Keratinocyte (primary cell): ENCODE measurements around the gene PTPRN2. TPM values are rescaled to one million over a fixed set of nuclear protein-coding genes. Genes with fewer than 3 reads are reported as not detected.

Experiments used
- DNase-seq: peaks from one replicate; pipeline ENCODE4 v3.0.0-alpha.2; 2011; ENCODE audit warnings: low read depth, missing footprints, low spot score
- FAIRE-seq: peaks from 2 replicates; lab custom pipeline; 2011; peaks lifted over from hg19 to GRCh38; lab: Jason Lieb, UNC
- H2AFZ ChIP-seq: 2 replicates; pipeline ENCODE4 v1.6.0; 2012; ENCODE audit warnings: low read length, control low read depth, inconsistent platforms; ENCODE audit not compliant: control insufficient read depth
- H3K27ac ChIP-seq: 2 replicates; pipeline ENCODE4 v1.5.1; 2011; ENCODE audit warnings: low read length; ENCODE audit not compliant: control insufficient read depth, insufficient read depth
- H3K27me3 ChIP-seq: 3 replicates; pipeline ENCODE4 v1.6.0; 2011; ENCODE audit warnings: low read length; ENCODE audit not compliant: control insufficient read depth, insufficient read depth; ENCODE audit errors: extremely low read depth
- H3K36me3 ChIP-seq, 2 experiments: 2 replicates in 1 of 2; 3 replicates in 1 of 2; pipeline ENCODE4 v1.5.1; 2011; ENCODE audit warnings: low read length in 2 of 2, mild to moderate bottlenecking in 1 of 2; ENCODE audit not compliant: control insufficient read depth in 2 of 2, insufficient read depth in 2 of 2; ENCODE audit errors: extremely low read depth in 1 of 2
- H3K4me1 ChIP-seq: 3 replicates; pipeline ENCODE4 v1.5.1; 2011; ENCODE audit warnings: low read length; ENCODE audit not compliant: control insufficient read depth, insufficient read depth; ENCODE audit errors: extremely low read depth
- H3K4me2 ChIP-seq: 3 replicates; pipeline ENCODE4 v1.6.0; 2011; ENCODE audit warnings: low read depth, low read length; ENCODE audit not compliant: control insufficient read depth, insufficient read depth; ENCODE audit errors: extremely low read depth
- H3K4me3 ChIP-seq, 3 experiments: fragments of 200-600 bp in 1 of 3; sonication (generic) in 1 of 3; 2 replicates in 2 of 3; 3 replicates in 1 of 3; pipeline ENCODE4 v1.5.1; 2011 to 2016; ENCODE audit warnings: low read length in 3 of 3, mild to moderate bottlenecking in 3 of 3, control low read depth in 2 of 3, inconsistent platforms in 1 of 3, low read depth in 1 of 3, mixed read lengths in 1 of 3, mixed run types in 1 of 3, moderate library complexity in 1 of 3; ENCODE audit not compliant: control insufficient read depth in 2 of 3, insufficient read depth in 2 of 3; ENCODE audit errors: extremely low read depth in 1 of 3
- H3K79me2 ChIP-seq: 2 replicates; pipeline ENCODE4 v1.6.0; 2012; ENCODE audit warnings: low read length; ENCODE audit not compliant: control insufficient read depth, insufficient read depth
- H3K9ac ChIP-seq: 3 replicates; pipeline ENCODE4 v1.6.0; 2011; ENCODE audit warnings: low read length; ENCODE audit not compliant: control insufficient read depth, insufficient read depth; ENCODE audit errors: extremely low read depth
- H3K9me1 ChIP-seq: 3 replicates; pipeline ENCODE4 v1.6.0; 2011; ENCODE audit warnings: low read length; ENCODE audit not compliant: control insufficient read depth, insufficient read depth; ENCODE audit errors: extremely low read depth
- H3K9me3 ChIP-seq: 2 replicates; pipeline ENCODE4 v1.5.1; 2012; ENCODE audit warnings: low read depth, low read length; ENCODE audit not compliant: control insufficient read depth
- H4K20me1 ChIP-seq: 3 replicates; pipeline ENCODE4 v1.6.0; 2011; ENCODE audit warnings: low read length; ENCODE audit not compliant: control insufficient read depth, insufficient read depth; ENCODE audit errors: extremely low read depth
- EZH2 ChIP-seq: IDR thresholded peaks from one replicate; pipeline ENCODE4 v1.6.1; 2012; ENCODE audit warnings: inconsistent platforms, mild to moderate bottlenecking, low read length, moderate library complexity
- dilution Hi-C: fragments of 300-500 bp; cut with MboI; formaldehyde crosslinking; loops from one replicate; pipeline ENCODE4 v1.7.0; 2020; ENCODE audit warnings: low sequenced_read_pairs; ENCODE audit not compliant: extremely low pct_ligation_motif_present
- polyA plus RNA-seq, 5 experiments: library from polyadenylated mRNA; depleted of rRNA in 3 of 5; stranded (reverse) in 3 of 5; stranded (forward) in 1 of 5; unstranded in 1 of 5; fragments of >200 nt; gene quantifications; 1 replicate in 1 of 5; 2 replicates in 3 of 5; 3 replicates in 1 of 5; pipeline versions ENCODE4 v1.2.1 to v1.2.3, GENCODE V29; 2011 to 2012; ENCODE audit warnings: missing spikeins in 2 of 5, low read depth in 1 of 5, low replicate concordance in 1 of 5
- TF ChIP-seq, protein P1 (sequence below), 3 experiments: IDR thresholded peaks in 1 of 3; conservative IDR thresholded peaks in 1 of 3; optimal IDR thresholded peaks in 1 of 3; 2 replicates in 2 of 3; 3 replicates in 1 of 3; pipeline versions ENCODE3 to v1.5.1; 2011; ENCODE audit warnings: low read length in 3 of 3, mild to moderate bottlenecking in 3 of 3, moderate library complexity in 2 of 3, control low read depth in 1 of 3, inconsistent platforms in 1 of 3; ENCODE audit not compliant: insufficient read depth in 2 of 3; ENCODE audit errors: extremely low read depth in 1 of 3

Gene PTPRN2
- polyA plus RNA-seq, 1 donor (not counting 4 experiments of a cell fraction or from before 2014, with no cell fraction given): not detected

DNA sequence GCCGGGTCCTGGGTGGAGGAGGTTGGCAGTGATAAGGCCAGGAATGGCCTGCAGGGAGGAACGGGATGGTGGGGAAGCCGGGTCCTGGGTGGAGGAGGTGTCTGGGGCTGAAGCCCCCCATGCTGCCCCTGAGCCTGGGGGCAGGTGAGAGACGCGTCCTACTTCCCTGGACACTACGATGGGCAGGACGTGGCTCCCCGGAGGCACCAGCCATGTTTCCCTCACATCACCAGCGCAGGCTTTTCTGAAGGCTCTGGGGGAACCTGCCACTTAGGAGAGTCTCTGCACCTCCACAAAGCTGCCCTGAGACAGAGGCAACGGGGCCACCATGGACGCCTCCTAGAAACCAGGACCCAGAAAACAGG is 926.0 kb downstream of the PTPRN2 start:
- Histone ChIP-seq H3K27me3 (no peaks in the 10 kb centered on the region), H3K4me1 (no peaks in the 10 kb centered on the region), H3K4me3 (no peak overlapping the region), H3K27ac (no peak overlapping the region), H3K9ac (no peak overlapping the region), H4K20me1 (no peaks in the 10 kb centered on the region), H3K9me3 (peaks cover 10% of the 10 kb centered on the region), H3K9me1 (no peaks in the 10 kb centered on the region), H3K36me3 (no peaks in the 10 kb centered on the region), H3K4me2 (no peak overlapping the region), H2AFZ (no peak overlapping the region), H3K79me2 (no peaks in the 10 kb centered on the region)
- FAIRE-seq: no peak
- dilution Hi-C loops: no loop called here
- no peak for DNase-seq
- TF ChIP-seq, protein P1, sequence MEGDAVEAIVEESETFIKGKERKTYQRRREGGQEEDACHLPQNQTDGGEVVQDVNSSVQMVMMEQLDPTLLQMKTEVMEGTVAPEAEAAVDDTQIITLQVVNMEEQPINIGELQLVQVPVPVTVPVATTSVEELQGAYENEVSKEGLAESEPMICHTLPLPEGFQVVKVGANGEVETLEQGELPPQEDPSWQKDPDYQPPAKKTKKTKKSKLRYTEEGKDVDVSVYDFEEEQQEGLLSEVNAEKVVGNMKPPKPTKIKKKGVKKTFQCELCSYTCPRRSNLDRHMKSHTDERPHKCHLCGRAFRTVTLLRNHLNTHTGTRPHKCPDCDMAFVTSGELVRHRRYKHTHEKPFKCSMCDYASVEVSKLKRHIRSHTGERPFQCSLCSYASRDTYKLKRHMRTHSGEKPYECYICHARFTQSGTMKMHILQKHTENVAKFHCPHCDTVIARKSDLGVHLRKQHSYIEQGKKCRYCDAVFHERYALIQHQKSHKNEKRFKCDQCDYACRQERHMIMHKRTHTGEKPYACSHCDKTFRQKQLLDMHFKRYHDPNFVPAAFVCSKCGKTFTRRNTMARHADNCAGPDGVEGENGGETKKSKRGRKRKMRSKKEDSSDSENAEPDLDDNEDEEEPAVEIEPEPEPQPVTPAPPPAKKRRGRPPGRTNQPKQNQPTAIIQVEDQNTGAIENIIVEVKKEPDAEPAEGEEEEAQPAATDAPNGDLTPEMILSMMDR (optimal IDR thresholded peaks at IDR 0.05 in 1 of 3, IDR thresholded peaks at IDR 0.05 in 1 of 3, conservative IDR thresholded peaks at IDR 0.05 in 1 of 3; ENCODE audit: extremely low read depth in 1 of 3, insufficient read depth in 2 of 3, low read length in 3 of 3): no peak

DNA sequence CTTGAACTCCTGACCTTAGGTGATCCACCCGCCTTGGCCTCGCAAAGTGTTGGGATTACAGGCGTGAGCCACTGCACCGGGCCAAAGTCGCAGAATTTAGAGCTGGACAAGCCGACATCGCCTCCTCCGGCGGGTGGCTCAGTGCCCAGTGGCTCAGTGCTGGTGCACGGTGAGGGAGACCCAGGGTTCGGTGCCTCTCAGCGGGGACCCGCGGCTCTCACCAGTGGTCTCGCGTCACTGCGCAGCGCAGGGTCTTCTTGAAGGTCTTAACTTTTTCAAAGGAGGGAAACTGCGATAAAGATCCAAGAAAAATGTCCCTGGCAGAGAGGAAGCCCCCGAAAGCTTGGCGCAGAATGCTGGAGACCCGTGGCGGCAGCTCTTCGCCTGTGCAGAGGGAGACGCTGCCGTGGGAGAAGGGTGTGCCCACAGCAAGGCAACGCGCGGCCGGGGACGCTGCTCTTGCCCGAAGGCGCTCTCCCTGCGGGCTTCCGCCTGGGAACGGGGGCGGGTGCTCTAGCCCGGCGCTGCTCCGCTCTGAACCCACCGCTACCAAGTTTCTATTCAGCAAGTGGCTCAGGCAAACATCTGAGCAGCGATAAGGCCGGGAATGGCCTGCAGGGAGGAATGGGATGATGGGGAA is 926.5 kb downstream of the PTPRN2 start:
- no peak overlapping the region for H3K9ac ChIP-seq
- dilution Hi-C loops: no loop called here
- no peaks in the 10 kb centered on the region for H3K4me1 ChIP-seq
- no peaks in the 10 kb centered on the region for H3K36me3 ChIP-seq
- H2AFZ ChIP-seq: no peak overlapping the region
- peaks cover 12% of the 10 kb centered on the region for H3K9me3 ChIP-seq
- no peaks in the 10 kb centered on the region for H3K9me1 ChIP-seq
- H3K79me2 ChIP-seq: no peaks in the 10 kb centered on the region
- H3K4me3 ChIP-seq: no peak overlapping the region
- no peaks in the 10 kb centered on the region for H3K27me3 ChIP-seq
- H3K27ac ChIP-seq: no peak overlapping the region
- H4K20me1 ChIP-seq: no peaks in the 10 kb centered on the region
- TF ChIP-seq, protein P1 (optimal IDR thresholded peaks at IDR 0.05 in 1 of 3, IDR thresholded peaks at IDR 0.05 in 1 of 3, conservative IDR thresholded peaks at IDR 0.05 in 1 of 3; ENCODE audit: extremely low read depth in 1 of 3, insufficient read depth in 2 of 3, low read length in 3 of 3): no peak
- TF ChIP-seq EZH2: no peak
- FAIRE-seq: no peak
- DNase-seq: no peak
- H3K4me2 ChIP-seq: no peak overlapping the region
